Adrenal gland (tissue), 5 donors: ENCODE results near the gene HOXB1.

ENCODE experiments used
- POLR2A ChIP-seq, 2 donors: fragments of 450-650 bp; IDR thresholded peaks; one replicate each; pipeline ENCODE4 v1.6.1; 2017; ENCODE audit warnings: antibody characterized with exemption in 2 of 2, mild to moderate bottlenecking in 2 of 2, moderate library complexity in 1 of 2
- TF ChIP-seq, protein P1 (sequence below), 6 experiments: fragments of 450-650 bp in 4 of 6; fragments of 200-600 bp in 2 of 6; sonication (generic) in 1 of 6; IDR thresholded peaks; 1 replicate in 5 of 6; 2 replicates in 1 of 6; pipeline versions ENCODE4 v1.5.1 to v1.8.0; 2016 to 2021; ENCODE audit warnings: antibody characterized with exemption in 6 of 6, mild to moderate bottlenecking in 2 of 6, moderate library complexity in 1 of 6
- donor health status: DM: no; HTN: no; CAD: no.

DNA sequence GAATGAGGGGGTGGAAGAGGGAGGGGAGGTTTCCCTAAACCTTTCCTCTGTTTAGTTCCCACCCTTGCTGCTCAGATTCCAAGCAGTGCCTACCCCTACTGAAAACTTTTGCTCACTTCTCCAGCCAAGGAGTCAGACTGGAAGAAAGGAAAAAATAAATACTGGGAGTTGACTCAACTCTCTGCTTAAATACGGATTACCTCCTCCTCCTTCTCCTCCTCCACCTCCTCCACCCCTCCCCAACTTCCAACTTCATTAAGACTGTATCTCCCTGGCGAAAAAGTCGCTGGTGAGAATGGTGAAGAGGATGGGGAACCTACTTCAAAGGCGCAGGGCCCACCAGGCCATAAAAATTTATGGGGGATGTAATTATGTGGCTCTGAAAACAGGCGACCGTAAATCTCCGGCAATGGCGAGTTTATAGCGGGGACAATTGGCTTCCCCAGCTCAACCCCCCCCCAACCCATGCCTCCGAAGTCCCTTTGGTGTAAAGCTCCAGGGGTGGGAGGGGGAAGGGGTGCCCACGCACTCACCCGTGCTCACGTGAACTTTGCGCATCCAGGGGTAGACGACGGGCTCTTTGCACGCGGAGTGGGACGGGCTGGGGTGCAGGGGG is 46.6 kb upstream of the HOXB1 start:
- TF ChIP-seq POLR2A (IDR thresholded peaks at IDR 0.05) = no peak
- TF ChIP-seq, protein P1, sequence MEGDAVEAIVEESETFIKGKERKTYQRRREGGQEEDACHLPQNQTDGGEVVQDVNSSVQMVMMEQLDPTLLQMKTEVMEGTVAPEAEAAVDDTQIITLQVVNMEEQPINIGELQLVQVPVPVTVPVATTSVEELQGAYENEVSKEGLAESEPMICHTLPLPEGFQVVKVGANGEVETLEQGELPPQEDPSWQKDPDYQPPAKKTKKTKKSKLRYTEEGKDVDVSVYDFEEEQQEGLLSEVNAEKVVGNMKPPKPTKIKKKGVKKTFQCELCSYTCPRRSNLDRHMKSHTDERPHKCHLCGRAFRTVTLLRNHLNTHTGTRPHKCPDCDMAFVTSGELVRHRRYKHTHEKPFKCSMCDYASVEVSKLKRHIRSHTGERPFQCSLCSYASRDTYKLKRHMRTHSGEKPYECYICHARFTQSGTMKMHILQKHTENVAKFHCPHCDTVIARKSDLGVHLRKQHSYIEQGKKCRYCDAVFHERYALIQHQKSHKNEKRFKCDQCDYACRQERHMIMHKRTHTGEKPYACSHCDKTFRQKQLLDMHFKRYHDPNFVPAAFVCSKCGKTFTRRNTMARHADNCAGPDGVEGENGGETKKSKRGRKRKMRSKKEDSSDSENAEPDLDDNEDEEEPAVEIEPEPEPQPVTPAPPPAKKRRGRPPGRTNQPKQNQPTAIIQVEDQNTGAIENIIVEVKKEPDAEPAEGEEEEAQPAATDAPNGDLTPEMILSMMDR (IDR thresholded peaks at IDR 0.05) = no peak
